Measurements from ENCODE around the gene NSMCE1.

NSMCE1 gene

DNA sequence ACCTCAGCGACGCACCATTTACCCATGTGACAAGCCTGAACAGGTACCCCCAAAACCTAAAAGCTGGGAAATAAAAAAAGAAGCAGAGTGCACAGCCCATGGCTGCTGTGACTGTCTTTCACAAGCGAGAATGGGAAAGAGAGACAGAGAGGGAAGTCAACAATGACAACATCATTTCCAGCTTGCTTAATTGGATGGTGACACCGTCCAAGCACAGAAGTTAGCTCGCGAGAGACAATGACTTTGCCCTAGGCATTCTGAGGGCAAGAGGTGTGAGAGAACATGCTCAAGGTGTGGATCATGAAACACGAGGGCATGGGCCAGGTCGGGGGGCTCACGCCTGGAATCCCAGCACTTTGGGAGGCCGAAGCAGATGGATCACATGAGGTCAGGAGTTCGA lies 19.3 kb upstream of the NSMCE1 start:
- ATAC-seq: no peak
- TF ChIP-seq, protein P1, sequence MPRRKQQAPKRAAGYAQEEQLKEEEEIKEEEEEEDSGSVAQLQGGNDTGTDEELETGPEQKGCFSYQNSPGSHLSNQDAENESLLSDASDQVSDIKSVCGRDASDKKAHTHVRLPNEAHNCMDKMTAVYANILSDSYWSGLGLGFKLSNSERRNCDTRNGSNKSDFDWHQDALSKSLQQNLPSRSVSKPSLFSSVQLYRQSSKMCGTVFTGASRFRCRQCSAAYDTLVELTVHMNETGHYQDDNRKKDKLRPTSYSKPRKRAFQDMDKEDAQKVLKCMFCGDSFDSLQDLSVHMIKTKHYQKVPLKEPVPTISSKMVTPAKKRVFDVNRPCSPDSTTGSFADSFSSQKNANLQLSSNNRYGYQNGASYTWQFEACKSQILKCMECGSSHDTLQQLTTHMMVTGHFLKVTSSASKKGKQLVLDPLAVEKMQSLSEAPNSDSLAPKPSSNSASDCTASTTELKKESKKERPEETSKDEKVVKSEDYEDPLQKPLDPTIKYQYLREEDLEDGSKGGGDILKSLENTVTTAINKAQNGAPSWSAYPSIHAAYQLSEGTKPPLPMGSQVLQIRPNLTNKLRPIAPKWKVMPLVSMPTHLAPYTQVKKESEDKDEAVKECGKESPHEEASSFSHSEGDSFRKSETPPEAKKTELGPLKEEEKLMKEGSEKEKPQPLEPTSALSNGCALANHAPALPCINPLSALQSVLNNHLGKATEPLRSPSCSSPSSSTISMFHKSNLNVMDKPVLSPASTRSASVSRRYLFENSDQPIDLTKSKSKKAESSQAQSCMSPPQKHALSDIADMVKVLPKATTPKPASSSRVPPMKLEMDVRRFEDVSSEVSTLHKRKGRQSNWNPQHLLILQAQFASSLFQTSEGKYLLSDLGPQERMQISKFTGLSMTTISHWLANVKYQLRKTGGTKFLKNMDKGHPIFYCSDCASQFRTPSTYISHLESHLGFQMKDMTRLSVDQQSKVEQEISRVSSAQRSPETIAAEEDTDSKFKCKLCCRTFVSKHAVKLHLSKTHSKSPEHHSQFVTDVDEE (CRISPR knock-in tag; IDR thresholded peaks at IDR 0.05): no peak
- TF ChIP-seq SNAI2 (CRISPR knock-in tag; IDR thresholded peaks at IDR 0.05) (no peak), ISL1 (CRISPR knock-in tag; IDR thresholded peaks at IDR 0.05) (no peak), ZC3H10 (CRISPR knock-in tag; IDR thresholded peaks at IDR 0.05) (no peak), ZNF70 (CRISPR knock-in tag; IDR thresholded peaks at IDR 0.05) (no peak), TOX (CRISPR knock-in tag; IDR thresholded peaks at IDR 0.05; ENCODE audit: borderline replicate concordance) (no peak), OSR1 (CRISPR knock-in tag; IDR thresholded peaks at IDR 0.05) (no peak), ZFP3 (CRISPR knock-in tag; IDR thresholded peaks at IDR 0.05) (no peak), RARB (CRISPR knock-in tag; IDR thresholded peaks at IDR 0.05) (no peak), CSDC2 (CRISPR knock-in tag; IDR thresholded peaks at IDR 0.05) (no peak), GLIS3 (CRISPR knock-in tag; IDR thresholded peaks at IDR 0.05) (no peak)

DNA sequence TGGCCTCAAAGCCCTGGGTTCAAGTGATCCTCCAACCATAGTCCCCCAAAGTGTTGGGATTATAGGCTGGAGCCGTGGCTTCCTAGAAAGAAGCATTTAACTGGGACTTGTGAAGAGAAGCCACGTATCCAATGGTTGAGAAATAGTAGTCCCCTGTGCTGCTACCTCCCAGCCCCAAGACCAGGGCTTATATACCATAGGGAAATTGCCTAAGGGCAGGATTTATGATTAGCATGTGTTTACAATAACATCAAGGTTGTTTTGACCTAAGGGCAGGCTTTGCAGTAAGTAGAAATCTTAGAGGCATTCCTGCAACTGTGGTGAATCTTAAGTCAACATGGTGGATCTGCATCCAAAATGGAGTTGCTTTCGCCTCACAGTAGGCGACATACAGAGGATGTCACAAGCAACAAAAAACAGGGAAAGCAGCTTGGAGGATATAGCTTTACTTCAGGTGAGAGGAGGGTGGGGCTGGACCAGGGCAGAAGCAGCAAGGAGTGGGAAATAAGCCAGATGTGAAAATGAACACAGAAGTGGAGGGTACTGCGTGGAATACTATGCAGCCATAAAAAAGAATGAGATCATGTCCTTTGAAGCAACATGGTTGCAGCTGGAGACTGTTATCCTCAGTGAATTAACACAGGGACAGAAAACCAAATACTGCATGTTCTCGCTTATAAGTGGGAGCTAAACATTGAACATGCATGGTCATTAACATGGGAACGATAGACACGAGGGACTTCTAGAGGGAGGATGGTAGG lies 18.7 kb upstream of the NSMCE1 start:
- ATAC-seq: no peak
- no peak for TF ChIP-seq OSR1 (CRISPR knock-in tag; IDR thresholded peaks at IDR 0.05)
- no peak for TF ChIP-seq GLIS3 (CRISPR knock-in tag; IDR thresholded peaks at IDR 0.05)

DNA sequence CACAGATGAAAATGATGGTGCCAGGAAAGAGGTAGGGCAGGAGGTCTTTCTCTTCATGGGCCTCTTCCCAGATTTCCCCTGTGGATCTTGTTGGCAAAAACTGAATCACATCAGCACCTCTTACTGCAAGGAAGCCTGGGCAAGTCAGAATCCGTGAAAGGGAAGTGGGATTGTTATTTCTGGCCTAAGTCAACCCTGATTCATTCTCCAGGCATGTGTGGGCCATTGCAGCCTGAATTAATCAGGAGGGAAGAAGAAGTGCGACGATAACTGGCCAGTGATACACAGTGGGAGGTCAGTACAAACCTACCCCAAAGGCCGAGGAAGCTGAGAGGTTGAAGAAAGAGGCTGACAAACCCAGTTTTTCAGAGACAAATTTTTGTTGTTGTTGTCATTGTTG lies 17.9 kb upstream of the NSMCE1 start:
- no peak for TF ChIP-seq BACH2 (CRISPR knock-in tag; IDR thresholded peaks at IDR 0.05; ENCODE audit: borderline replicate concordance)
- TF ChIP-seq ZNF565 (CRISPR knock-in tag; conservative IDR thresholded peaks at IDR 0.05; ENCODE audit: low read depth): no peak
- TF ChIP-seq, protein P2, sequence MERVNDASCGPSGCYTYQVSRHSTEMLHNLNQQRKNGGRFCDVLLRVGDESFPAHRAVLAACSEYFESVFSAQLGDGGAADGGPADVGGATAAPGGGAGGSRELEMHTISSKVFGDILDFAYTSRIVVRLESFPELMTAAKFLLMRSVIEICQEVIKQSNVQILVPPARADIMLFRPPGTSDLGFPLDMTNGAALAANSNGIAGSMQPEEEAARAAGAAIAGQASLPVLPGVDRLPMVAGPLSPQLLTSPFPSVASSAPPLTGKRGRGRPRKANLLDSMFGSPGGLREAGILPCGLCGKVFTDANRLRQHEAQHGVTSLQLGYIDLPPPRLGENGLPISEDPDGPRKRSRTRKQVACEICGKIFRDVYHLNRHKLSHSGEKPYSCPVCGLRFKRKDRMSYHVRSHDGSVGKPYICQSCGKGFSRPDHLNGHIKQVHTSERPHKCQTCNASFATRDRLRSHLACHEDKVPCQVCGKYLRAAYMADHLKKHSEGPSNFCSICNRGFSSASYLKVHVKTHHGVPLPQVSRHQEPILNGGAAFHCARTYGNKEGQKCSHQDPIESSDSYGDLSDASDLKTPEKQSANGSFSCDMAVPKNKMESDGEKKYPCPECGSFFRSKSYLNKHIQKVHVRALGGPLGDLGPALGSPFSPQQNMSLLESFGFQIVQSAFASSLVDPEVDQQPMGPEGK (CRISPR knock-in tag; IDR thresholded peaks at IDR 0.05; ENCODE audit: borderline replicate concordance): no peak
- no peak for TF ChIP-seq CSDC2 (CRISPR knock-in tag; IDR thresholded peaks at IDR 0.05)
- TF ChIP-seq, protein P1 (CRISPR knock-in tag; IDR thresholded peaks at IDR 0.05): no peak
- TF ChIP-seq ZFP30 (CRISPR knock-in tag; IDR thresholded peaks at IDR 0.05): no peak
- no peak for TF ChIP-seq PPARA (CRISPR knock-in tag; IDR thresholded peaks at IDR 0.05; ENCODE audit: borderline replicate concordance)
- TF ChIP-seq, protein P3, sequence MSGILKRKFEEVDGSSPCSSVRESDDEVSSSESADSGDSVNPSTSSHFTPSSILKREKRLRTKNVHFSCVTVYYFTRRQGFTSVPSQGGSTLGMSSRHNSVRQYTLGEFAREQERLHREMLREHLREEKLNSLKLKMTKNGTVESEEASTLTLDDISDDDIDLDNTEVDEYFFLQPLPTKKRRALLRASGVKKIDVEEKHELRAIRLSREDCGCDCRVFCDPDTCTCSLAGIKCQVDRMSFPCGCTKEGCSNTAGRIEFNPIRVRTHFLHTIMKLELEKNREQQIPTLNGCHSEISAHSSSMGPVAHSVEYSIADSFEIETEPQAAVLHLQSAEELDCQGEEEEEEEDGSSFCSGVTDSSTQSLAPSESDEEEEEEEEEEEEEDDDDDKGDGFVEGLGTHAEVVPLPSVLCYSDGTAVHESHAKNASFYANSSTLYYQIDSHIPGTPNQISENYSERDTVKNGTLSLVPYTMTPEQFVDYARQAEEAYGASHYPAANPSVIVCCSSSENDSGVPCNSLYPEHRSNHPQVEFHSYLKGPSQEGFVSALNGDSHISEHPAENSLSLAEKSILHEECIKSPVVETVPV (CRISPR knock-in tag; IDR thresholded peaks at IDR 0.05): no peak
- no peak for TF ChIP-seq TCF4 (CRISPR knock-in tag; IDR thresholded peaks at IDR 0.05; ENCODE audit: borderline replicate concordance)
- TF ChIP-seq ZC3H10 (CRISPR knock-in tag; IDR thresholded peaks at IDR 0.05): no peak
- no peak for TF ChIP-seq ZFP3 (CRISPR knock-in tag; IDR thresholded peaks at IDR 0.05)
- TF ChIP-seq, protein P4, sequence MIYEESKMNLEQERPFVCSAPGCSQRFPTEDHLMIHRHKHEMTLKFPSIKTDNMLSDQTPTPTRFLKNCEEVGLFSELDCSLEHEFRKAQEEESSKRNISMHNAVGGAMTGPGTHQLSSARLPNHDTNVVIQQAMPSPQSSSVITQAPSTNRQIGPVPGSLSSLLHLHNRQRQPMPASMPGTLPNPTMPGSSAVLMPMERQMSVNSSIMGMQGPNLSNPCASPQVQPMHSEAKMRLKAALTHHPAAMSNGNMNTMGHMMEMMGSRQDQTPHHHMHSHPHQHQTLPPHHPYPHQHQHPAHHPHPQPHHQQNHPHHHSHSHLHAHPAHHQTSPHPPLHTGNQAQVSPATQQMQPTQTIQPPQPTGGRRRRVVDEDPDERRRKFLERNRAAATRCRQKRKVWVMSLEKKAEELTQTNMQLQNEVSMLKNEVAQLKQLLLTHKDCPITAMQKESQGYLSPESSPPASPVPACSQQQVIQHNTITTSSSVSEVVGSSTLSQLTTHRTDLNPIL (CRISPR knock-in tag; IDR thresholded peaks at IDR 0.05; ENCODE audit: low read depth): no peak
- TF ChIP-seq ESRRG (CRISPR knock-in tag; IDR thresholded peaks at IDR 0.05): no peak
- no peak for TF ChIP-seq OSR1 (CRISPR knock-in tag; IDR thresholded peaks at IDR 0.05)
- TF ChIP-seq ZNF8 (CRISPR knock-in tag; IDR thresholded peaks at IDR 0.05): no peak
- TF ChIP-seq, protein P5, sequence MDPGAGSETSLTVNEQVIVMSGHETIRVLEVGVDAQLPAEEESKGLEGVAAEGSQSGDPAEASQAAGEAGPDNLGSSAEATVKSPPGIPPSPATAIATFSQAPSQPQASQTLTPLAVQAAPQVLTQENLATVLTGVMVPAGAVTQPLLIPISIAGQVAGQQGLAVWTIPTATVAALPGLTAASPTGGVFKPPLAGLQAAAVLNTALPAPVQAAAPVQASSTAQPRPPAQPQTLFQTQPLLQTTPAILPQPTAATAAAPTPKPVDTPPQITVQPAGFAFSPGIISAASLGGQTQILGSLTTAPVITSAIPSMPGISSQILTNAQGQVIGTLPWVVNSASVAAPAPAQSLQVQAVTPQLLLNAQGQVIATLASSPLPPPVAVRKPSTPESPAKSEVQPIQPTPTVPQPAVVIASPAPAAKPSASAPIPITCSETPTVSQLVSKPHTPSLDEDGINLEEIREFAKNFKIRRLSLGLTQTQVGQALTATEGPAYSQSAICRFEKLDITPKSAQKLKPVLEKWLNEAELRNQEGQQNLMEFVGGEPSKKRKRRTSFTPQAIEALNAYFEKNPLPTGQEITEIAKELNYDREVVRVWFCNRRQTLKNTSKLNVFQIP (CRISPR knock-in tag; IDR thresholded peaks at IDR 0.05; ENCODE audit: borderline replicate concordance, low read depth): no peak
- TF ChIP-seq SNAI2 (CRISPR knock-in tag; IDR thresholded peaks at IDR 0.05): no peak
- no peak for TF ChIP-seq ARNTL (CRISPR knock-in tag; IDR thresholded peaks at IDR 0.05; ENCODE audit: borderline replicate concordance, low read depth)
- TF ChIP-seq TOX (CRISPR knock-in tag; IDR thresholded peaks at IDR 0.05; ENCODE audit: borderline replicate concordance): no peak
- ATAC-seq: peak; percentile 94

All from SK-N-SH treated with all-trans-retinoic acid at 6 μM for 48 hours (cell line).